HG02938 (cell line): ENCODE data around the gene KRT12.
A peak's percentile ranks its signal among the peaks of the same experiment; 100 is the strongest.
"Not testable (repeated sequence)": the region's sequence is repeated elsewhere in the genome, so short reads cannot be mapped to it uniquely, and the experiment has no call there.

Experiments
- ATAC-seq: cut with Tn5 transposase; IDR thresholded peaks from one replicate; pipeline ENCODE4 v1.9.1; 2021; ENCODE audit warnings: mild to moderate bottlenecking, moderate library complexity; ENCODE audit not compliant: unreplicated experiment

Gene KRT12

GRCh38 chr17:40818733-40819527 lies 48.1 kb downstream of the KRT12 start:
- peak; percentile 81 for ATAC-seq

- ATAC-seq, result no peak
Measured at GRCh38 chr17:40818343-40818732, 48.7 kb downstream of the KRT12 start.

DNA sequence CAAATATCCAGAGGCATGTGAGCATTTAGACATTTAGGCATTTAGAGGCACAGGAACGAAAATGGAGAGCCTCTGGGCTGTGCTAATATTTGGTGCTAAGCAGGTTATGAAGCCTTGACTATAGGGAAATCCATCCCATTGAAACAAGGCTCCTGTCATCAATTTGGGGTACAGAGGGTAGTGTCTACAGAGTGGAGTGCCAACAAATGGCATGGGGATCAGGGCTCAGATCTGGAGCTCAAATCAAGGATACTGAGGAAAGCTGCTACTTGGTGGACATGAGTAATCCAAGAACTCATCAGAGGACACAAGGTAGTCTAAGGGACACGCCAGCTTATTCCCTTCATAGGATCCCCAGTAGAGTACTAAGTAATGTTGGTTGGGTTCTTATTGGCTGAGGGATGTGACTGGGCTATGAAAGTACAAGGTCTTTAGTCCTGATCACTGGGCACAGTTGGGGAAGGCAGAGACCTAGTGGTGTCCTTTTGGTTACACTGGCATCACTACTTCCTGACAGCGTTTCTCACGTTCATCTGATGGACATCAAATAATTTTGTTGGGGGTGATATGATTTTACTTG lies 49.8 kb downstream of the KRT12 start:
- ATAC-seq, result no peak

- ATAC-seq, result no peak
Measured at GRCh38 chr17:40816569-40816968, 50.5 kb downstream of the KRT12 start.

DNA sequence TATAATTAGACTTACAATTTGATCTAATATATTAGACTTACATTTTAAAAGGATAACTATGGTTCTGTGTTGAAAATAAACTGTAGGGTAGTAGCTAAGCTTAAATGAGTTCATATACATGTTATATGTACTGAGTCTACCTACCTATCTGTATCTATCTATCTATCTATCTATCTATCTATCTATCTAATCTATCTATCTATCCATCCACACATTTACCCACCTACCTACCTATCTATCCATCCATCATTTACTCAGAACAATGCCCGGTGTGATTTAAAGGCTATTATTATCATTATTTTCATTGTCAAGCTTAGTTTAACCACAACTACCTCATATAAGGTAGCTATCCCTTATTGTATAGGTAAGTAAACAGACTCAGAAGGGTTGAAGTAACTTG lies 51.6 kb downstream of the KRT12 start:
- ATAC-seq, result no peak

DNA sequence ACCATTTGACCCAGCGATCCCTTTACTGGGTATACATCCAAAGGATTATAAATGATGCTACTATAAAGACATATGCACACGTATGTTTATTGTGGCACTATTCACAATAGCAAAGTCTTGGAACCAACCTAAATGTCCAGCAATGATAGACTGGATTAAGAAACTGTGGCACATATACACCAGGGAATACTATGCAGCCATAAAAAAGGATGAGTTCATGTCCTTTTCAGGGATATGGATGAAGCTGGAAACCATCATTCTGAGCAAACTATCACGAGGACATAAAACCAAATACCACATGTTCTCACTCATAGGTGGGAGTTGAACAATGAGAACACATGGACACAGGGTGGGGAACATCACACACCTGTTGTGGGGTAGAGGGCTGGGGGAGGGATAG lies 52.4 kb downstream of the KRT12 start:
- not testable (repeated sequence) for ATAC-seq

GRCh38 chr17:40813804-40814203 lies 53.2 kb downstream of the KRT12 start:
- no peak for ATAC-seq

DNA sequence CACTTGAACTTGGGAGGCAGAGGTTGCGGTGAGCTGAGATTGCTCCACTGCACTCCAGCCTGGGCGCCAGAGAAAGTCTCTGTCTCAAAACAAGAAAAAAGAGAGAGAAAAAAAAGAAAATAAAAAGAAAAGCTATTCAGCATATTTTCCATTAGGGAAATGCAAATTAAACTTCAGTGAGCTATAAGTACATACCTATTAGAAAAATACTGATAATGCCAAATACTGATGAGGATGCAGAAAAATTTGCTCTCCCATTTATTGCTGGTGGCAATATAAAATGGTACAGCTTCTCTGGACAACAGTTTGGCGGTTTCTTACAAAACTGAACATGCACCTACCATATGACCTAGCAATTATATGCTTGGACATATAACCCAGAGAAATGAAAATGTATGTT lies 54.4 kb downstream of the KRT12 start:
- ATAC-seq, result no peak
